GM19238 (cell line): ENCODE measurements around the gene TWIST1.

ENCODE experiments used
- DNase-seq: peaks from one replicate; pipeline ENCODE4 v3.0.0; 2011; ENCODE audit warnings: low spot score; ENCODE audit not compliant: insufficient read length

The TWIST1 gene

DNA sequence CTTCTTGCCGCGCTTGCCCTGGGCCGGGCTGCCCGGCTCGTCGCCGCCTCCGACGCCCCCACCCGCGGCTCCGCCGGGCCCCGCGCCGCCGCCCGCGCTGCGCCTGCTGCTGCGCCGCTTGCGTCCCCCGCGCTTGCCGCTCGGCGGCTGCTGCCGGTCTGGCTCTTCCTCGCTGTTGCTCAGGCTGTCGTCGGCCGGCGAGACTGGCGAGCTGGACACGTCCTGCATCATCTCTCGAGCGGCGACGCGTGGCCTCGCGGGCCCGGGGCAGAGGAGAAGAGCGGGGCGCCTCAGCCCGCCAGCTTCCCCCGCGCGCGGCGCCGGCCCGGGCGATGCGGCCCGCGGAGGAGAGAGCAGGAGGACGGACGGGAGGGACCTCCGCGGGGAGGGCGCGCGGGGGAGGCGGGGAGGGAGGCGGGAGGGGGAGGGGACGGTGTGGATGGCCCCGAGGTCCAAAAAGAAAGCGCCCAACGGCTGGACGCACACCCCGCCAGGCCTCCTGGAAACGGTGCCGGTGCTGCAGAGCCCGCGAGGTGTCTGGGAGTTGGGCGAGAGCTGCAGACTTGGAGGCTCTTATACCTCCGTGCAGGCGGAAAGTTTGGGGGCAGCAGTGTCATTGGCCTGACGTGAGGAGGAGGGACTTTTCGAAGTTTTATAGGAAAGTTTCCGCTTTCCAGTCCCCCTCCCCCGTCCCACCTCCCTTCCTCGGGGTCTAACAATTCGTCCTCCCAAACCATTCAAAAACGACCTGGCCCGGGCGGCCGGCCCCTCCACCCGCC is at the start of gene TWIST1:
TWIST1 (minus strand) TSS at position 546 of the 779 bp plus-strand sequence; CDS start at position 231, 315 bp downstream.
- DNase-seq, result no peak

DNA sequence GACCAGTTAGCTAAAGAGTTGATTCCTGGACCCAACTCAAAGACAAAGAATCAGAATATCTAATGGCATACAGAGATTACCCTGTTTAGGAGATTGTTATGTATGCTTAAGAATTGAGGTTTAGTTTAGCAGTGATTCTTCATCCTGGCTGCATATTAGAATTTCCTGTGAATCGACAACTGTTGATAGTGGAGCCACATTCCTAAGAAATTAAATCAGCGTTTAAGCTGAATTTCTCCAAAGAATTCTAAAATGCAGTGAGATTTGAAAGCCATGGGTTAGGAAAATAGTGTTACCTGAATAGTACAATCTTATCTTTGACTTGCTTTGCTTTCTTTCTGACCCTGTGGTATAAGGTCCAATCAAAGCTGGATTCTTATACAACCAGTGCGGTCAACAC is 44.2 kb upstream of the TWIST1 start:
- no peak for DNase-seq

DNA sequence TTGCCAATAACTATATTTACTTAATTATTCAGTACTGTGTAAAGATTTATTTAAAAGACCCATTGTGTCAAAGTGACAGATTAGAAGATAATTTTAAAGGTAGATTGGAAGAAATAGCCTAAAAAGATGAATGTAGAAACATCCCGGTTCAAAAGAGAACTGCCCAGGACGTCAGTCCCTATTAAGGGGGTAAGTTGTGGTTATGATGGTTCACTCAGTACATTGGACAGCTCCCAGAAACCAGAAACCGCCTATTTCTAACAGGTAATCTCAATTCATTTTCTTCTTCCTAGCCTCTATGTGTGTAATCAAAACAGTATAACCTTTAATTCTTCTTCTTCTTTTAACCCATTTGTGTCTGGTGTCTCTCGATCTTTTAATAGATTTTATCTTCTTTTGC is 29.3 kb upstream of the TWIST1 start:
- no peak for DNase-seq

DNA sequence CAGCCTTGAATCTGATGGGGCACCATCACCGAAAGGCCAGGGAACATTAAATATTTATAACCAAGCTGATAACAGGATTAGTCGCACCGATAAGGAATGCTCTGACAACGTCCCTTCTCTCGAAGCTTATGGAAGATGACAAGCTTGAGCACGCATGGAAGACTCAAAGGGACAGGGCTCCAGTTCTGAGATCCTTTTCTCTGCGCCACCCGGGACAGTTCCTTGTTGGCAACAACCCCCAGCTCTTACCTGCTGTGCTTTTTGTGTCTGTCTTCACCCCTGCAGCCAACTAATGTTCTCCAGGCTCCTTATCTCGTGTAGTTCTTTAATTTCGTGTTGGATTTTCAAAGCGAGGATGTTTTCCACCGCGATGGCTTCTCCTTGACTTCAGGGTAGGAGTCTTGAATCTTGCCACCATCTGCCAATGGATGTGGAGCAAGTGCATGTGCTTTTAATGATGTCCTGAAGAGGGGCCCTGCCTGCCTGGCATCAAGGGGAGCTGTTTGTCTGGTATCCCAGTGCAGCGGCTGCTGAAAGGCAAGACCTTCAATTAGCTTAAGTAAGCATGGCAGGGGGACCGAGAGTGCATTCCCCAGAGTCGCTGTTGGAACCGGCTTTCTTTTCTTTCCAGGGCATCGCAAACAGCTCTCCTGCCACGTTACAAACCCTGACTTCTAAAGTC is 28.1 kb upstream of the TWIST1 start:
- DNase-seq, result no peak

- no peak for DNase-seq
Observed at GRCh38 chr7:19144661-19145433, 27.4 kb upstream of the TWIST1 start, which contains the start of gene FERD3L. FERD3L (minus strand) TSS chr7:19145421; CDS start chr7:19145362, 59 bp downstream.

DNA sequence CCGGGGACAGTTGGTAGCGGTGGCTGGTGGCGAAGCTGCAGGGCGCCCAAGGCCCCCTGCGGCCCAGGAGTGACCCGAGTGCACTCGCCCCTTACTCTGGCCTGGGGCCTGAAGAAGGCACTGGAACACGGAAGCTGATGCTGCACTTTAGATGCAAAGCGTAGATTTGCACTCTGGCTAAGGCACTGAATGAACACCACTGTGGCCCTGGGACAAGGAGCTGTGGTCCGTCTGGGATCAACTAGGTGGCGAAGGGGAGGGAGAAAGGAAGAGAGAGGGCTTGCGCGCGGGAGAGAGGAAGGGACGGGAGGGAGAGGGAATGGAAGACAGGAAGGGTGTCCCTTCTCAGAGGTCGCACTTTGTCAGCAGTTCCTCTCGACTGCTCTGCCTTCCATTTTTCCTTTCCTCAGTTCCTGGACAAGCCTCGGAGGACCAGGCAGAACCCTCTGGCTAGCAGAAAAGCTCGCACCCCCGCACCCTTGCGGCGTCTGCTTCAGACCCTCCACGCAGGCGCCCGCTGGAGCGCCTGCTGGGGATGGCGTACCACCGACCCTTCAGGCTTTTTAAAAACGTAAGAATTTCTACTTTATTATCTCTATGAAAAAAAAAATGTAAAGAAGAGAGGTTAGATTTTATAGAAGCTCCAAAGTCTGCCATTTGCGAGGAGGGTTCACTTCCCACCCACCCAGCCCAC is 26.6 kb upstream of the TWIST1 start:
- no peak for DNase-seq

DNA sequence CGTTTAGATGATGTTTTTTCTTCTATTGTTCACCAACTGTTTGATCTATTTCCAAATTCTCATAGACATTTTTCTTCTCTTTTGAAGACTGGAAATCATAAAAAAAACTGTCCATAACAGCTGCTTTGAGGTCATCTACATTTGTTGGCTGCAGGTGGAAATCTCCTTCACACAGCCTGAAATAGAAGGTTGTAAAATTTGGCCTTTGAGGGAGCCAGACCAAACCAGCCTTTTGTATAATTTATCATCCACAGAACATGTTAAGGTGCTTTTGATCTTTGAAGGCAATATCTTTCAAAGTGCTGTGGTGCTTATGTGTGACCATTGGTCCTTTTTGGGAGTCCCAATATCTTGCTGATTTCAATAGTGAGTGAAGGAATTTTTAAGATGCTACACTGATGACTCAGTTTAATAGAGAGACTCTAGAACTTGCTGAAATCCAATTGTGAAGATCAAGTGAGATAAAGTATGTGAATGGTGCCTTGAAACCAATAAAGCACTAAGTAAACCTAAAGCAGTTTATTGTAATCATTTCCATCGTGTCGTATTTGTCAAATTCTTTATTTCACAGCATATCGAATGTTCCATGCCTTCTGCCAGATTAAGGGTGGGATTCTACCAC is 22.4 kb upstream of the TWIST1 start:
- no peak for DNase-seq

- no peak for DNase-seq
Observed at GRCh38 chr7:19133886-19134285, 16.4 kb upstream of the TWIST1 start.

DNA sequence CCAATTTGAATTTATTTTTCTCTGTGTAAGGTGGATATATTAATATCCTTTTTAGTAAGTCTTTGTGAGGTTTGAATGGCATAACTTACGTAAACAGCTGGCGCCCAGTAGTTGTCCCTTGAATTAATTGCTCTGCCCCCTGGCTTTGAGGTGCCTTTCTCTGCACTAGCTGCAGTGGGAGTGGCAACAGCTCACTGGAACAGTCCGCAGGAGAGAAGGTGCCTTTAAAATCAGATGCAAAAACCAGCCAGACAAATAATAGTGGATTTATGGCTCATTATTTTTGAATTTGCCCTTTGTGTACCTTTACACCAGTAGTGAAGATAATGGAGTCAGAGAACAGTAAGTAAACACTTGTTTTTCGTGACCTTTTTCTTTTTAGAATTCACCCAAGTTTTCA is 16.0 kb upstream of the TWIST1 start:
- no peak for DNase-seq

DNA sequence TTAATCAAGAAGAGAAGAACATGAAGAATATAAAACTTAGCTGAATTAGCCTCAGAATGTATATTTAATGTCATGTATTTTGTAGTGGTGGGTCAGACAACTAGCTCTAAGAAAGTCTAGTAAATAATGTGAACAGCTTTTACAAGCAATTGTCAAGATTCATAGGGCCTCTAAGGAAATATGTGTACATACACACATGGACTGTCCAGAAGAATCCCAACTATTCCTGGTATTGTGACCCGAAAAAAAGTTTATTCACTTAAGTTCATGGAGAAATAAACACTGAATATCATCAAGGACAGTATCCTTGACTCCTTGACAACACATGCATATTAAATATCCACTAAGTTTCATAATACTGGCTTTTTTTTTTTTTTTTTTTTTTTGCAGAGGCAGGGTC is 11.4 kb upstream of the TWIST1 start:
- DNase-seq, result no peak

GRCh38 chr7:19121977-19122588 is 4.6 kb upstream of the TWIST1 start:
- no peak for DNase-seq

- DNase-seq, result no peak
Observed at GRCh38 chr7:19119870-19120486, 2.5 kb upstream of the TWIST1 start.

- DNase-seq, result no peak
Observed at GRCh38 chr7:19119372-19119771, 1.9 kb upstream of the TWIST1 start.

DNA sequence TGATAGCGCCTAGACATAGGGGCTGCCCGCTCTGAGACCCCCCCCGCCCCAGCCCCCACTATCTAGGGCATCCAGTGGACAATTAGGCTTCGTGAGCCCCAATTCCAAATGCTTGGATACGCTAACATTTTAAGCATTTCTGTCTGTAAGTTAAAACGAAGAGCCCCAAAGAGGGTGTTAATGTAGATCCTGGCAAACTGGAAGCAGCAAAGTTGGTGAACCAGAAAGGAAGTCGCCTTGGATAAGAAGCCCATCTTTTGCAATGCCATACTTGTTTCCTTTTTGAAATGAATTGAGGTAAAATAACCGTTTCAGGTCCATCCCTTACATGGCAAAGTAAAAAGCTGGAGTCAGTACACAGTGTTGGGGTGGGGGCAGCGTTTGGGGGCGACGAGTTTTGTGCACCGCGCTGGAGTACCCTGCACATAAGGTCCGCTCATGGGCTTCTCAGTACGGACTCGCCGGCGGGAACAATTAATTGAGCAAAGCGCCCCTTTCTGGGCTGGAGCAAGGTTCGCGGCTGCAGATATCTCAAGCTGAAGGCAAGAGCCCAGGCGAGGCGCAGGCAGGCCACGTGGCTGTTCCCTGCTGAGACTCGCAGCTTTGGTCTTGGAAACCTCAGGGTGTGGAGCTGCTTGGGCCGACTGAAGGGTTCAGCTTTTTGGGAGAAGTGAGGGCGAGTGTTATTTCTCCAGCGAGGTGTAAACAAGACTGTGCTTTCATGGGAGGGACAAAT is 1.4 kb upstream of the TWIST1 start:
- no peak for DNase-seq

- no peak for DNase-seq
Observed at GRCh38 chr7:19117870-19118608, 603 bp upstream of the TWIST1 start.

DNA sequence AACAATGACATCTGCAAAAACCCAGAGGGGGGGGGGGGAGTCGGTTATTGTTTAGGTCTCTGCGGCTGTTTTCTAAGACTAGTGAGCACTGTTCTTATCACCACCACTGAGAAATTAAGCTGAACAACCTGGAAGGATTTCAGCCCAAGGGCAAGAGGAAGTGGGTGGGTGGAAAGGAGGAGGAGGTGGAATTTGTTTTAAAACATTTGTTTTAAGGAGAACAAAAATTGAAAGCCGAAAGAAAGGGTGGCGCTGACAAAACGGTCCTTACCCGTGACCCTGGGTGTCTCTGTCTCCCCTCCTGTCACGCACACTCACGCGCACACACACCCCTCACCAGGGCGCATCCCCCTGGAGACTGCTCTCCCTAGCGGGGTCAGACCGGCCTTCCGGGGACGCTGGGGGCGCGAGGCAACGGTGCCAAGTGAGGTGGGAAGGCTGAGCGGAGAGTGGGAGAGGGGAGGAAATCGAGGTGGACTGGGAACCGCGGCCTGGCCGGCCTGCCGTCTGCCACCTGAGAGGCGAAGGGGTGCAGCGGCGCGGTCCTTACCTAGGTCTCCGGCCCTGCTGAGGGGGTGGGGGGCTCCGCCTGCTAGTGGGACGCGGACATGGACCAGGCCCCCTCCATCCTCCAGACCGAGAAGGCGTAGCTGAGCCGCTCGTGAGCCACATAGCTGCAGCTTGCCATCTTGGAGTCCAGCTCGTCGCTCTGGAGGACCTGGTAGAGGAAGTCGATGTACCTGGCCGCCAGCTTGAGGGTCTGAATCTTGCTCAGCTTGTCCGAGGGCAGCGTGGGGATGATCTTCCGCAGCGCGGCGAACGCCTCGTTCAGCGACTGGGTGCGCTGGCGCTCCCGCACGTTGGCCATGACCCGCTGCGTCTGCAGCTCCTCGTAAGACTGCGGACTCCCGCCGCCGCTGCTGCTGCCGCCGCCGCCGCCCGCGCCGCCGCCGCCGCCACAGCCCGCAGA is 1.0 kb downstream of the TWIST1 start:
- no peak for DNase-seq

- no peak for DNase-seq
Observed at GRCh38 chr7:19114551-19114855, 2.9 kb downstream of the TWIST1 start.
